Mesendoderm (in vitro differentiated cells): ENCODE results near the gene ITGB7.

Experiments
- DNase-seq: peaks from one replicate; pipeline ENCODE4 v3.0.0; 2013
- H2AK5ac ChIP-seq: 2 replicates; pipeline ENCODE4 v1.6.1; 2013; ENCODE audit warnings: low read length, inconsistent platforms
- H2BK120ac ChIP-seq: 2 replicates; pipeline ENCODE4 v1.6.1; 2013; ENCODE audit warnings: low read depth, mild to moderate bottlenecking, low read length, moderate library complexity, mixed read lengths
- H2BK15ac ChIP-seq: replicated peaks from 2 replicates; pipeline ENCODE4 v1.6.1; 2013; ENCODE audit warnings: low read depth, mild to moderate bottlenecking, moderate library complexity
- H2BK5ac ChIP-seq: 2 replicates; pipeline ENCODE4 v1.6.1; 2013; ENCODE audit warnings: low read length, inconsistent platforms
- H3K18ac ChIP-seq: 2 replicates; pipeline ENCODE4 v1.6.1; 2013; ENCODE audit warnings: mild to moderate bottlenecking, low read length, mixed read lengths
- H3K23ac ChIP-seq: one replicate; pipeline ENCODE4 v1.6.1; 2013; ENCODE audit warnings: low read length
- H3K27ac ChIP-seq: 2 replicates; pipeline ENCODE4 v1.5.1; 2013; ENCODE audit warnings: low read depth, mild to moderate bottlenecking, inconsistent platforms, low read length, moderate library complexity
- H3K27me3 ChIP-seq: 2 replicates; pipeline ENCODE4 v1.6.1; 2013; ENCODE audit warnings: low read length, control low read depth, mild to moderate bottlenecking, inconsistent platforms; ENCODE audit not compliant: insufficient read depth, poor library complexity
- H3K36me3 ChIP-seq: 2 replicates; pipeline ENCODE4 v1.6.1; 2013; ENCODE audit warnings: low read length, inconsistent platforms; ENCODE audit not compliant: control insufficient read depth, insufficient read depth
- H3K4ac ChIP-seq: one replicate; pipeline ENCODE4 v1.6.1; 2013; ENCODE audit warnings: low read depth, mild to moderate bottlenecking, low read length, moderate library complexity
- H3K4me1 ChIP-seq: 2 replicates; pipeline ENCODE4 v1.6.1; 2013; ENCODE audit warnings: low read depth, low read length, inconsistent platforms; ENCODE audit not compliant: control insufficient read depth
- H3K4me2 ChIP-seq: 2 replicates; pipeline ENCODE4 v1.6.1; 2013; ENCODE audit warnings: low read length
- H3K4me3 ChIP-seq: 2 replicates; pipeline ENCODE4 v1.5.1; 2013; ENCODE audit warnings: mild to moderate bottlenecking, low read length
- H3K56ac ChIP-seq: one replicate; pipeline ENCODE4 v1.6.1; 2013; ENCODE audit warnings: low read length
- H3K79me1 ChIP-seq: 2 replicates; pipeline ENCODE4 v1.6.1; 2013; ENCODE audit warnings: low read length, inconsistent platforms
- H3K79me2 ChIP-seq: 2 replicates; pipeline ENCODE4 v1.6.1; 2013; ENCODE audit warnings: mild to moderate bottlenecking, low read length; ENCODE audit not compliant: control insufficient read depth, insufficient read depth
- H3K9ac ChIP-seq: 2 replicates; pipeline ENCODE4 v1.6.1; 2013; ENCODE audit warnings: low read length, inconsistent platforms
- H4K5ac ChIP-seq: one replicate; pipeline ENCODE4 v1.6.1; 2013; ENCODE audit warnings: low read length
- H4K8ac ChIP-seq: one replicate; pipeline ENCODE4 v1.6.1; 2013; ENCODE audit warnings: low read depth, mild to moderate bottlenecking, control low read depth, low read length, moderate library complexity
- WGBS: extraction: QIAGEN DNeasy Blood & Tissue Kit; methylation state at CpG from one replicate; pipeline ENCODE4 v1.1.7; 2013; ENCODE audit warnings: low lambda C conversion rate, missing lambda C conversion rate; ENCODE audit not compliant: insufficient coverage; ENCODE audit errors: extremely low coverage; 5-methylcytosine and 5-hydroxymethylcytosine counted together

Gene ITGB7

GRCh38 chr12:53192531-53193021 is 14.5 kb downstream of the ITGB7 start:
- Histone ChIP-seq H3K27me3 (no peaks in the 10 kb centered on the region), H3K4ac (no peak overlapping the region), H3K9ac (no peak overlapping the region), H3K4me3 (no peak overlapping the region), H4K8ac (no peak overlapping the region), H3K18ac (no peak overlapping the region), H2AK5ac (no peak overlapping the region), H3K36me3 (no peaks in the 10 kb centered on the region), H3K4me2 (no peak overlapping the region), H2BK120ac (no peak overlapping the region), H2BK15ac (no peak overlapping the region), H3K4me1 (no peaks in the 10 kb centered on the region), H2BK5ac (no peak overlapping the region), H4K5ac (no peak overlapping the region), H3K56ac (no peak overlapping the region), H3K23ac (no peak overlapping the region), H3K79me2 (no peaks in the 10 kb centered on the region), H3K27ac (no peak overlapping the region), H3K79me1 (no peaks in the 10 kb centered on the region)
- WGBS: no CpG with 5 or more reads among the region's 14 CpGs
- DNase-seq: no peak

- WGBS: no CpG with 5 or more reads among the region's 14 CpGs
- no peak overlapping the region for H3K4me2 ChIP-seq
- H3K56ac ChIP-seq: no peak overlapping the region
- no peak overlapping the region for H2AK5ac ChIP-seq
- no peak overlapping the region for H3K4me3 ChIP-seq
- no peak overlapping the region for H2BK15ac ChIP-seq
- H3K79me1 ChIP-seq: no peaks in the 10 kb centered on the region
- no peaks in the 10 kb centered on the region for H3K79me2 ChIP-seq
- H3K18ac ChIP-seq: no peak overlapping the region
- H4K5ac ChIP-seq: no peak overlapping the region
- H3K27ac ChIP-seq: no peak overlapping the region
- H3K36me3 ChIP-seq: no peaks in the 10 kb centered on the region
- no peak overlapping the region for H2BK120ac ChIP-seq
- no peak overlapping the region for H3K23ac ChIP-seq
- no peak for DNase-seq
- no peak overlapping the region for H2BK5ac ChIP-seq
- H4K8ac ChIP-seq: no peak overlapping the region
- no peak overlapping the region for H3K4ac ChIP-seq
- no peak overlapping the region for H3K9ac ChIP-seq
- no peaks in the 10 kb centered on the region for H3K27me3 ChIP-seq
- H3K4me1 ChIP-seq: no peaks in the 10 kb centered on the region
Observed at GRCh38 chr12:53191885-53192530, 15.0 kb downstream of the ITGB7 start.

- Histone ChIP-seq H3K79me1 (no peaks in the 10 kb centered on the region), H3K79me2 (no peaks in the 10 kb centered on the region), H4K5ac (no peak overlapping the region), H3K36me3 (peaks cover 2% of the 10 kb centered on the region), H4K8ac (no peak overlapping the region), H3K27ac (no peak overlapping the region), H3K4me2 (no peak overlapping the region), H3K4ac (no peak overlapping the region), H3K23ac (no peak overlapping the region), H3K18ac (no peak overlapping the region), H3K56ac (no peak overlapping the region), H3K27me3 (no peaks in the 10 kb centered on the region), H2BK5ac (no peak overlapping the region), H3K4me3 (no peak overlapping the region), H2AK5ac (no peak overlapping the region), H2BK120ac (no peak overlapping the region), H3K9ac (no peak overlapping the region), H3K4me1 (no peaks in the 10 kb centered on the region), H2BK15ac (no peak overlapping the region)
- no peak for DNase-seq
- WGBS: no CpG with 5 or more reads among the region's 11 CpGs
Observed at GRCh38 chr12:53191096-53191884, 15.8 kb downstream of the ITGB7 start.

- no peaks in the 10 kb centered on the region for H3K79me1 ChIP-seq
- H3K4ac ChIP-seq: no peak overlapping the region
- no peak overlapping the region for H3K27ac ChIP-seq
- no peaks in the 10 kb centered on the region for H3K27me3 ChIP-seq
- no peak overlapping the region for H2AK5ac ChIP-seq
- no peak overlapping the region for H2BK5ac ChIP-seq
- H3K56ac ChIP-seq: peak overlapping the region; percentile 29
- no peak overlapping the region for H3K18ac ChIP-seq
- WGBS: no CpG with 5 or more reads among the region's 14 CpGs
- no peak overlapping the region for H3K4me3 ChIP-seq
- H4K5ac ChIP-seq: no peak overlapping the region
- no peak overlapping the region for H3K4me2 ChIP-seq
- H3K79me2 ChIP-seq: no peaks in the 10 kb centered on the region
- no peak overlapping the region for H3K23ac ChIP-seq
- H3K9ac ChIP-seq: no peak overlapping the region
- peaks cover 6% of the 10 kb centered on the region for H3K36me3 ChIP-seq
- no peak overlapping the region for H4K8ac ChIP-seq
- peak; percentile 86 for DNase-seq
- no peak overlapping the region for H2BK120ac ChIP-seq
- no peaks in the 10 kb centered on the region for H3K4me1 ChIP-seq
- no peak overlapping the region for H2BK15ac ChIP-seq
Observed at GRCh38 chr12:53190108-53190729, 16.8 kb downstream of the ITGB7 start.

GRCh38 chr12:53187145-53187899 is 19.7 kb downstream of the ITGB7 start:
- Histone ChIP-seq H2BK5ac (no peak overlapping the region), H3K18ac (no peak overlapping the region), H2BK120ac (no peak overlapping the region), H3K9ac (no peak overlapping the region), H4K8ac (no peak overlapping the region), H3K4me3 (no peak overlapping the region), H3K56ac (no peak overlapping the region), H3K27ac (no peak overlapping the region), H3K36me3 (peaks cover 9% of the 10 kb centered on the region), H3K27me3 (no peaks in the 10 kb centered on the region), H3K79me2 (peaks cover 2% of the 10 kb centered on the region), H3K79me1 (peaks cover 4% of the 10 kb centered on the region), H2BK15ac (no peak overlapping the region), H3K23ac (no peak overlapping the region), H3K4me2 (no peak overlapping the region), H2AK5ac (no peak overlapping the region), H3K4me1 (peaks cover 2% of the 10 kb centered on the region), H3K4ac (no peak overlapping the region), H4K5ac (no peak overlapping the region)
- WGBS: no CpG with 5 or more reads among the region's 15 CpGs
- DNase-seq: no peak
